Neural cell (in vitro differentiated cells): Measurements from ENCODE around the gene NUP98.

Source experiments
- EZH2 ChIP-seq: fragments of 200-600, 300-800 bp; shearing (Covaris generic), sonication (generic); IDR thresholded peaks from 2 replicates; pipeline ENCODE4 v1.6.1; 2014; ENCODE audit warnings: antibody characterized with exemption, low read length, borderline replicate concordance, mild to moderate bottlenecking; ENCODE audit not compliant: insufficient read depth, poor library complexity, severe bottlenecking
- POLR2AphosphoS5 ChIP-seq: IDR thresholded peaks from 2 replicates; pipeline ENCODE4 v1.6.1; 2012

- no peak for TF ChIP-seq EZH2
- TF ChIP-seq POLR2AphosphoS5 = no peak
Measured at GRCh38 chr11:3669128-3669527, 128.2 kb downstream of the NUP98 start.
